ENCODE measurements around the gene CDKN2C. TPM values are rescaled to one million over a fixed set of nuclear protein-coding genes. Genes with fewer than 3 reads are reported as not detected.

The CDKN2C gene
- total RNA-seq, 2 experiments from 2014 or later: 18.4 to 20.7 TPM

GRCh38 chr1:50959913-50960844 lies 9.9 kb upstream of the CDKN2C start, which contains the start of gene FAF1:
TSS of gene FAF1 (minus strand) at chr1:50960267. CDS start at chr1:50959811, 456 bp downstream.
- intact Hi-C loops (cut with micrococcal nuclease): no loop called here
- ATAC-seq: peak; percentile 89

DNA sequence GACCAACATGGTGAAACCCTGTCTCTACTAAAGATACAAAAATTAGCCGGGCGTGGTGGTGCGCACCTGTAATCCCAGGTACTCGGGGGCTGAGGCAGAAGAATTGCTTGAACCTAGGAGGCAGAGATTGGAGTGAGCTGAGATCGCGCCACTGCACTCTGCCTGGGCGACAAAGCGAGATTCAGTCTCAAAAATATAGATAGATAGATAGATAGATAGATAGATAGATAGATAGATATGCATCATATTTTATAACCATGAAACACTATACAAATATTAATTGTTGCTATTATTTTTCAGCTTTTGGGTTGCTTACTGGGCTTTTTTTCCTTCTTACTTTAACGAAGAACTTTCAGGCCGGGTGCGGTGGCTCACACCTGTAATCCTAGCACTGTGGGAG lies 5.2 kb upstream of the CDKN2C start:
- ATAC-seq: no peak
- no peaks in the 10 kb centered on the region for H3K9me3 Mint-ChIP-seq
- no peak overlapping the region for H3K4me3 Mint-ChIP-seq
- ChIA-PET POLR2A (no interaction called here), CTCF (interaction anchor here (0.8 kb wide), 1 partner anchor 35 kb away, joined by 3 read pairs; no protein-coding TSS in a partner anchor)
- H3K4me1 Mint-ChIP-seq (ENCODE audit: low read depth): peaks cover 9% of the 10 kb centered on the region
- TF ChIP-seq CTCF (IDR thresholded peaks at IDR 0.05): no peak
- H3K27me3 Mint-ChIP-seq: no peaks in the 10 kb centered on the region
- H3K27ac Mint-ChIP-seq: no peak overlapping the region
- intact Hi-C loops (cut with micrococcal nuclease): no loop called here
- DNase-seq: no peak
- peaks cover 1% of the 10 kb centered on the region for H3K36me3 Mint-ChIP-seq (ENCODE audit: low read depth)

More at GRCh38 chr1:50959913-50960844, 9.9 kb upstream of the CDKN2C start, which contains the start of gene FAF1:
- peak within 1 kb of the TSS; percentile 91 for H3K27ac Mint-ChIP-seq
- peaks cover 21% of the 10 kb centered on the region for H3K4me1 Mint-ChIP-seq (ENCODE audit: low read depth)
- ChIA-PET CTCF (interaction anchor here (1.0 to 3.0 kb wide), 8 partner anchors 9 to 229 kb away, joined by 3 to 26 read pairs (median 5); partner anchors contain the start of gene CDKN2C), POLR2A (interaction anchor here (1.0 to 5.0 kb wide), 5 partner anchors 9 to 369 kb away, joined by 3 to 46 read pairs (median 3); partner anchors contain the start of gene CDKN2C)
- peak; percentile 23 for TF ChIP-seq CTCF (IDR thresholded peaks at IDR 0.05)
- H3K27me3 Mint-ChIP-seq: no peaks in the 10 kb centered on the region
- peaks cover 1% of the 10 kb centered on the region for H3K36me3 Mint-ChIP-seq (ENCODE audit: low read depth)
- H3K9me3 Mint-ChIP-seq: no peaks in the 10 kb centered on the region
- peak within 1 kb of the TSS; percentile 88 for H3K4me3 Mint-ChIP-seq
- peak; percentile 96 for DNase-seq

- Mint-ChIP-seq H3K4me3 (no peak overlapping the region), H3K27ac (no peak overlapping the region), H3K36me3 (ENCODE audit: low read depth) (no peaks in the 10 kb centered on the region), H3K27me3 (peaks cover 1% of the 10 kb centered on the region), H3K4me1 (ENCODE audit: low read depth) (peaks cover 19% of the 10 kb centered on the region), H3K9me3 (no peaks in the 10 kb centered on the region)
- TF ChIP-seq CTCF (IDR thresholded peaks at IDR 0.05): no peak
- CTCF ChIA-PET: no interaction called here
- POLR2A ChIA-PET: interaction anchor here (2.9 kb wide), 1 partner anchor 11 kb away, joined by 35 read pairs; no protein-coding TSS in a partner anchor
- no peak for ATAC-seq
- no peak for DNase-seq
- intact Hi-C loops (cut with micrococcal nuclease): no loop called here
Measured at GRCh38 chr1:50966991-50967390, 3.1 kb upstream of the CDKN2C start.

DNA sequence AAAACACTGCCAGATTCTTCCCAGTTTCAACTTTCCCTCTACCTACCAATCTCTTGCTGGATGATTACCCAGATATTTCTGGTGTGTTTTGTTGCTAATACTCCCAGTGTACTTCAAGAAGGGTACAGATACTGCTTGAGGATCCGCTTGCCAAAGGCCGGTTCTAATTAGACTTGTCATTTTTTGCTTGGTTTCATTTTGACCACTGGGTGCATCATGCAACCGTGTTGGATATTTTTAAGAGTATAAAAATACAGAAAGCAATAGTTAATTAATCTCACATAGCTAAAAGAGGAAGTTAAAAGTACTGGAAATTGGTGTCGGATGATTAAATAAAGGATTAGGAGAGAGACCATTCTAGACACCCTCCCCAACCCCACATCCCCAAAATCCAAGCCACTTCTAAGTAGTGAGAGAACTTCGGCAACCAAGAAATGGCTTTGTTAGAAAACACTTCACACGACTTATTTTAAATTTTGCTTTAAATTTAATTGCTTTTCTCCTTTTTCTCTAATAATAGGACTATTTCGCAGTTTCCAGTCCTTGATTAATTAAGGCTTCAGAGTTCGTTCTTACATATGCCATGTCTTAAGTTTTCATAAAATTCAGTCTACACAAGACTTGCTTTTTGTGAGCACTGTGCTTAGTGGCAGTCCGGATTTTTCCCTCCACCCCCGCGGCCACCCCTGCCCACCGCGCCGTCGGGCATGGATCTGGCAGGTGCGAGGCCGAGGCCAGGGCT lies 2.5 kb upstream of the CDKN2C start:
- Mint-ChIP-seq H3K4me1 (ENCODE audit: low read depth) (peaks cover 21% of the 10 kb centered on the region), H3K27me3 (peaks cover 1% of the 10 kb centered on the region), H3K36me3 (ENCODE audit: low read depth) (no peaks in the 10 kb centered on the region), H3K4me3 (peak overlapping the region; percentile 88), H3K27ac (peak overlapping the region; percentile 96), H3K9me3 (no peaks in the 10 kb centered on the region)
- DNase-seq (no peak), ATAC-seq (no peak)
- peak; percentile 49 for TF ChIP-seq CTCF (IDR thresholded peaks at IDR 0.05)
- POLR2A ChIA-PET: interaction anchor here (2.9 to 4.2 kb wide), 2 partner anchors 8 to 11 kb away, joined by 35 to 46 read pairs; partner anchors contain the start of gene FAF1
- intact Hi-C loops (cut with micrococcal nuclease): no loop called here
- CTCF ChIA-PET: interaction anchor here (0.6 to 3.7 kb wide), 4 partner anchors 7 to 221 kb away, joined by 3 to 26 read pairs (median 11); partner anchors contain the start of gene FAF1
